DMS114 treated with DMSO at 0.1 percent for 48 hours (cell line): ENCODE data around the gene PDE8B.

Experiments used
- DNase-seq: peaks from one replicate; lab custom pipeline; 2025; ENCODE audit not compliant: unreplicated experiment; lab: John Stamatoyannopoulos, UW

Gene PDE8B

DNA sequence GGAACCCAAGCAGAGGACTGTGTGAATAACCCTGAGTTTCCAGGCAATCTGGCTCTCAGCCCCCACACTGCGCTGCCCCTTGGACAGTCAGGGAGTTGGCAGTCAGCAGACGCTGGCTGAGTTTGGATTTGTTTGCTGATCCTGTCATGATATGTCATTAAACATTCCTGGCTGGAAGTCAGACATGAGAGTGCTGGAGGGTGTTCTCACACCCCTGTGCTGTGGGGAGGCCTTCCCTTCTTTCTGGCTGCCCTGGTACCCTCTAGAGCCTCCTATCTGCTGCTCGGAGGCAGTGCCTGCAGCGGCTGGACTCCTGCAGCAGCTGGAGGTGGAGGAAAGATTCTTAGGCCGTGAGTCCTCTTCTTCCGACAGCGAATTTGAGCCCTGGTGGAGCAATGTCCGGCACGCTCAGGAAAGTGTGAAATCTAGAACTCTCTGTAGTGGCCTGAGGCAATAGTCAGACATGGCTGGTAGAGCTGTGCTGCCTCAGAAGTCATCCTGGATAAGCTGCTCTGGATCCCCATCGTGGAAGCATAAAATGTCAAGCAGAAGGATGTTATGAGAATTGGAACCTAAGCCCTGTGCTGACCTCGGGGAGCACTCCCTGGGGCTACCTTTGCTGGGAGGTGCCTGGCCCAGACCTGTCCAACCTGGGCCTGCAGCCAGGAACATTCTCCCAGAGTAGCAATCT, 72.0 kb downstream of the PDE8B start:
- no peak for DNase-seq

DNA sequence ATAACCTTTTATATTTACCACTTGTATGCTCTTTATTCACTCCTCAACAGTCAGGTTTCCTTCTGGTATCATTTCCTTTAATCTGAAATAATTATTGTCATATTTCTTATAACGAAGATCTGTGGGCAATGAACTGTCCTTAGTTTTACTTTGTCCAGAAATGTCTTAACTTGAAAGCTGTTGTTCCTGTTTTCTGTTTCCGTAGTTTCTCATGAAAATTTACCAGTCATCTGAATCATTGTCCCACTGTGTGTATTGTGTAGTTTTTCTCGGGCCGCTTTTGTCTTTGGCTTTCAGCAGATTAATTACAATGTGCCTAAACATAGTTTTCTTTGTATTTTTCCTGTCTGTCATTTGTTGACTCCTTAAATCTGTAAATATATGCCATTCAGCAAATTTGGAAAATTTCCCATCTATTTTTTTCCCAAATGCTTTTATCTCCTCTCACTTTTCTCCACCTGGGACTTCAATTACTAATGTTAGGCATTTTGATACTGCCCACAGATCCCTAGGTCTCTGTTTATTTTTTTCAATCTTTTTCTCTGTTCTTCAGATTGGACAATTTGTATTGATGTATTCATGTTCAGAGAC, 74.9 kb downstream of the PDE8B start:
- DNase-seq: no peak

DNA sequence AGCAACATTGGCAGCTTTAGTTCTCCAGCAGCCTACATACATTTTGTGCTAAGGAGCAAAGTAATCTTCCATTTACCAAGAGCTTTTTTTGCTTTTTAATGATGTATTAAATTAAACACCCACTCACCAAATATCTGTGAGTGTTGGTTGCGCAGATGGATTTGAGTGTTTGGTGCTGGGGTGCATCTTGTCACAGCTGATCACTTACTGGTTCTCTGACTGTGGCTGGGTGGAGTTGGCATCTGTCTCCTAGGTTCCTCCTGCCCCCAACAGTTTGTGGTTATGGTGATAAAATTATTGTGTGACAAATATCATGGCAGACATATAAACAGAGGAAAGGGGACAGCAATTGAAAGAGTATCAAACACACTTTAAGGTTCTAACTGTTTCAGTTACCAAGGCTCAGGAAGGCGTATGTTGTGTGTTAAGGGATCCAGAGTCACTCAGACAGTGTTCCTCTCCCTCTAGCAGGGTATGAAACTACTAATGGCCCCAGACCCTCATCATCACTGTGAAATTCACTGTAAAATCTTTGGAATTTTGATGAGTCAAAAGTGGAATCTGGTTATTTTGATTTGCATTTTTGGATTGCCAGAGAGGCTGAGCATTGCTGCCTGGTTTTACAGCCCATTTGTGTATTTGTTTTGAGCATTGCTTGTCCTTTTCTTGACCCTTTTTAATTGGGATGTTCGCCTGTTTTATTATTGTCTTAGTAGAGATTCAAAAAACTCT, 81.7 kb downstream of the PDE8B start:
- no peak for DNase-seq

DNA sequence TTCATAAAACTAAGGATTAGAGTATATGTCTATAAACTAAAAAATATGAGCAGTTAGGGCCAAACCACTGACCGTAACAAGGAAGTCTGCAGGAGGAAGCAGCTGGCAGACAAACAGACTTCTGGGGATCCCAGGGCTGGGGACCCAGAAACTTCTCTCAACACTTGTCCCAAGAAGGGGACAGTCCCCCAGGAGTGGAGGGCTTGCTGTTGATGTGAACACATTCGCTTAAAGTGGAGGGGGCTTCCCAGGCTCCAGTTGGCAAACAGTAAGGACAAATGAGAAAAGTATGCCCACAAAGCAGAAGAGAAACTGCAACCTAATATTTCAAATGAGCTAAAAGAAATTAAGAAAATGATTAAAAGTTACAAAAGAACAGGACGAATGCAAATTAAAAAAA, 83.7 kb downstream of the PDE8B start:
- DNase-seq: no peak

DNA sequence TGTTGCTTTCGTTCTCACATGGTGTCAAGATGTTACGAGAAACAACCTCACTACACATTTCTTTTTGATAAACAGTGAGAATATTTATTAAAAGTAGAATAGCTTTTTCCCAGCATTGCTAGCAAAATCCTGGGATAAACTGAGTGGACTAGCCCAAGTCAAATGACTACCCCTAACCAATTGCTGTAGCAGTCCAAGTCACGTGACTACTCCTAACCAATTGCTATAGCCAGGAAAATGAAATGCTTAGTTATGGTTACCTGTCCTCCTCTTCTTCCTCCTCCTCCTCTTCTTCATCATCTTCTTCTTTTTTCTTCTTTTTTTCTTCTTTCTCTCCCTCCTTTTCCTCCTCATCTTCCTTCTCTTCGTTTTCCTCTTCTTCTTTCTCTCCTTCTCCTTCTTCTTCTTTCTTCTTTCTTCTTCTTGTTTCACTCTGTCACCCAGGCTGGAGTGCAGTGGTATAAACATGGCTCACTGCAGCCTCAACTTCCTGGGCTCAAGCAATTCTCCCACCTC, 85.4 kb downstream of the PDE8B start:
- DNase-seq: no peak

DNA sequence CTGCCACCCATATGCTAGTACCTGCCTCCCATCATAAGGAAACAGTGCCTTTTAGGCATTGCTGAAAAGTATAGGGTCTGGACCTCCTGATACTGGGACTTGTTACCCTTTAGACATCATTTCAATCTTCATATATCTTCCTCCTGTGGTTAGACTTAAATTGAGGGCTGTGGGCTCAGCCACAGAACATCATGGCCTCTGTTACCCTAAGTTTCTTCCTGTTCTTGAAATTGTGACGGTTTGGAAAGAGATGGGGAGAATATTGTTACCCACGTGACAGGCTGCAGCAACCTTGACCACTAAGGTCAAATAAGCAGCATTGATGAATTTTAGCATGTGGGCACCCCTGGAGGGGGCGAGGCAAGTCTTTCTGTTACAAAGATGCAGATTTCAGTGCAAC, 87.7 kb downstream of the PDE8B start:
- DNase-seq: no peak

DNA sequence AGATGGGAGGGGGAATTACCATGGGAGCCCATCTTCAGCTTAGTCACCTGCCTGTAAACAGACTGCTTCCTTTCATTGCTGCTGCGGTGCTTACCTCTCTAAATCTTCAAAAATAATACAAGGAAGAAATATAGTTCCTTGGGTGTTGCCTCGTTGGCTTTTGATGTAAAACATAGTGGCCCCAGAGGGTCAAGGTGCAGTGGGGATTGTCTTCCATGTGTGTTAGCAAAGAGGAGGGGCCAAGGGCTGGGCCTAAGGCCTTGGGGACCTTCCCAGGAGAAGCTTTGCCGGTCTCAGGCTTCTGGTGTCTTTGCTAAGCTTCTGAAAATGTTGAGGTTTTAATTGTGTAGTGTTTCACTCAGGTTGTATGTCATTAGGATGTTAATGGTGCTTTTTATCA, 90.0 kb downstream of the PDE8B start:
- no peak for DNase-seq

DNA sequence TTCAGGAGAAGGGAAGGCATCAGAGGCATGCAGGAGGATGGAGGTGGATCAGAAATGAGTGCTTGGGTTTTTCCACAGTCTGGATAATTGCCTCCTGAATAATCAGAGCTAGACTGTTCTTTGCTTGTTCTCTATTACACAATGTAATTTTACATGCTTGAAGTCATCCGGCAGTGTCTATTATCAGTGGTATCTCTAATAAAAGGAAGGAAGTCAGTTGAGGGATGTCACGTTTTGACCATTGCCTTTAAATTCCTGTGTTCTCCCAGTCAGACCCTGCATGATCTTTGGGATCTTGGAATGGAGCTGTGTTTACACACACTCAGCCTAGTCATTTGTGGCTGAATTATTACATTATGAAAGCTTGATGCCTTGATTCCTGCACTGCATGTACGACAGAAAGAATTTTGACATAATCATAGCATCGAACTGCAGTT, 91.0 kb downstream of the PDE8B start:
- DNase-seq: no peak

DNA sequence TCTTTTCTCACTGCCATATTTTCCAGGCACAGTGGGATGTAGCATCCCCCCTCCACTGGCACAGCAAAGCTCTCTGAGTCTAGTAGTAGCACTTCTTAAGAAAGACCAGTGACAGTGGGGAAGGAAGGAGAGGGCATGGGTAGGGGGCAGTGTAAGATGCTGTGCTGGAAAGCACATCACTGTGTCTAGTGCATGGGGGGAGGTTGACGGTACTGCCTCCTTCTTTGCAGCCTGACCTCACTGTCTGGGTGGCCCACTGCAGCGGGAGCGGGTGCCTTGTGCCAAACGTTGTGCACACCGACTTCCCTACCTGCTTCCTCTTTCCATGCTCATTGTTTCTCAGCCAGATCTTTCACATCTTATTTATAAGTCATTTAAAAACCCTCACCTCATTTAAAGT, 91.8 kb downstream of the PDE8B start:
- DNase-seq: no peak

DNA sequence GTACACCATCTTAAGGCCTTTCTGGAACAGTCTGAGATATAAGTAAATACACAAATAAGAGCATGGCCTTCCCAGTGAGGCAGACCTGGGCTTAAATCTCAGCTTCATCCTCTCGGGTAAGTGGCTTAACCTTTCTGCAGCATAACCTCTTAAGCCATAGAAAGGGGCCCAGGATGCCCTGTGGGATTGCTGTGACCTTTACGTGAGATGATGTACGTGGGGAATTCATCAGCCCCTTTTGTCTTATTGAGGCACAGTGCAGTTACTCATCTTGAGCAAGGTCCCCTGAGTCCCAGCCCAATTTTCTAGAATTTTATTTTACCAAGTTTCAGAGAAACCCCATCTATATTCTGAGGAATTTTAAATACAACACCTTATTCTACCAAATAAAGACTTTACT, 92.2 kb downstream of the PDE8B start:
- DNase-seq: no peak

DNA sequence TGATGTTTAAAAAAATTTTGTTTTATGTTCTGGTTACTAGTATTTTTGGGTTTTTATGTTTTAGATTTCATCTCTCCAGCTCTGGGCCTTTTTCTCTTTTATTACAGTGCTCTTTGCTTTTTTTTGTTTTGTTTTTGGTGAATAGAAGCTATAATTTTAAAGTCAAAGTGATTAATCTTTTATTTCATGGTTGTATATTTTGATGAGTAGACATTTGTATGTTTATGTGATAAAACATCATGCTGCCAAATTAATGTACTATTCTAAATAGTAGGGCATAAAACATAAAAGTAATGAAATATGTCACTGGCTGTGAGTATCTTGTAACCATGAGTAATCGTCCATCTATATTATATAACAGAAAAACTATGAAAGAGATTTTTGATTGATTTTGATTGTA, 93.9 kb downstream of the PDE8B start:
- DNase-seq: no peak

DNA sequence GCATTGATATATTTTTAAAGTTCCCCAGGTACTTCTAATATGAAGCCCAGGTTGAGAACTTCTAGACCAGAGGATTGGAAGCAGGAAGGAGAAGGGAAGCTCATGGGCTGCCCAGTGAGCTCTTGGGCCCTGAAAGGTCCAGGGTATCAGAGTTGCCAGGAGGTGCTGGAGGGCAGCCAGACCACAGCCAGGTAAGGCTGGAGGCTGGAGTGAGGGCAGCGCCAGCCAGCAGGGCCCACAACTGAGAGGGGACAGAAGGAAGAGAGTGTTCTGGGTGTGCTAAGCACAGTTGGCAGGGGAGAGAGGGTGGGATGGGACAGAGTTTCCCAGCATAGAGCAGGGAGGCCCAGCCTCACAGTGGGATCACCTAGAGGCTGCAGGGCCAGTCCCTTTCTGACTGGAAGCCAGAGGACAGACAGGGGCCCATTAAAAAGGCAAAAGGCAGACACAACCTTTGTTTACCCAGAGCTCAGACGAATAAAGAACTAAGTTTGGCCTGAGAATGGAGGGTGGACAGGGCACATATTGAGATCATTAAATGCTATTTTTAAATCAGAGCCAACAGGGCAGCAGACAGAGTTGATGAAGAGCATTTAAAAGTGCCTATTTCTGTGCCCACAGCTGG, 94.9 kb downstream of the PDE8B start:
- no peak for DNase-seq

DNA sequence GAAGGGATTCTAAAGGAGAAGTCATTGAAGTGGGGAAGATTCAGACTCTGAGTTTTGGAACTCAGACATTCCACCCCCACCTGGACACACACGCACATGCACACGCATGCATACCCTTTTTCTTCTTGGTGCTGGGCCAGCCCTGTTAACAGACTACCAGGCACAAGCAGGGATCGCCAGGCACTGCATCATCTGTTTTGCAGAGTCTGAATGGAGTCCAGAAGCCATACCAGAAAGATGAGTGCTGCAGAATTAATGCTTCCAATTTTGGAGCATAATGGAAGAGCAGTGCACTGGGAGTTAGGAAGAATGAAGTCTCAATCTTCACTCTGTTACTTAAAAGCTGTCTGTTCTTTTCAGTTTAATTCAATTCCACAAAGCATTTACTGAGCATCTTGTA, 95.5 kb downstream of the PDE8B start:
- no peak for DNase-seq

DNA sequence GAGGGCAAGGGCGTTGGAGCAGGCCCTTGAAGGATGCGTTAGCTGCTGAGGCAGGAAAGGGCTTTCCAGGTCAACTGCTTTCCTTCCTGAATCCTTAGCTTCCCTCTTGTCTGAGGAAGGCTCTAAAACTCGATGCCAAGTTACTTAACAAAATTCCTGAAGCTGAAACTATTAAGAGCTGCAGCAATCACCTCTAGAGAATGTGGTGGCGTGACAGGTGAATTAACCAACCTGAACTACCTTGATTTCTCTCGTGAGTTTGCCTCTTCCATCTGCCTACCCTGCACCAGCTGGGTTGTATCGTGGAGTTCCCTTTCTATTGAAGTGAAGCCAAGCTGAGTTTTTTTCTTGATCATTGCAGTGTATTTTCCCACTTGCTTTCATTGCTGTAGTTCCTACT, 96.1 kb downstream of the PDE8B start:
- DNase-seq: no peak

DNA sequence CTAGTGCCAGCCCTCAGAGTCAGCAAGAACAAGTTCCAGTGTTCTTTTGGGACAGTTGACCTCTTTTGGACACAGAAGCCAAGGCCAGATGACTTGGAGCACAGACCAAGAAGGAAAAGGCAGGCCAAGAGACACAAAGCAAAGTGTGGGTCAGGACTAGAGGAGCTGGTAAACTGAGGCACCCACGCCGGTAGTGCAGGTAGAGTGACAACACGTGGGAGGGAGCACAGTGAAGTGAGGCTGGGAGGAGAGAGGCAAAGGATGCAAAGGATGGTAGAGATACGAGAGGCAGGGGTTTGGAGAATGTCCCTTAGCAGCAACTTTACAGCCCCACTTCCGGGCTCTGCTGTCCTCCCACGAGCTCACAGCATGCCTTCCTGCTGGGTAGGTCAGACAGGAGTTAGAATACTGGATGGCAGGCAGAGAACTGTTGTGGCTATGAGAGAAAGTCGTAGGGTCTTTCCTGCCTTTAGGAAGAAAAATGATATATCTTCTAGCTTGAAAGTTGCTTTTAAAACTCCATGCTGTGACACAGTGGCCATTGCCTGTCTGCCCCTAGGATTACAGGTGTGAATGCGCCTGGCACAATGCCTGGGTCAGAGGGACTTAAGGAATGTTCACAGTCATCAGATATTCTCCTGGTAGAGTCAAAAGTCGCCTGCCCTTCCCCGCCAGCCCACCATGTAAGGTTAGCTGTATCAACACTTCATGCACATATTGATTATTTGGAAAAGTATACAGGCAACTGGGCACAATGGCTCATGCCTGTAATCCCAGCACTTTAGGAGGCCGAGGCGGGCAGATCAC, 97.9 kb downstream of the PDE8B start:
- no peak for DNase-seq

DNA sequence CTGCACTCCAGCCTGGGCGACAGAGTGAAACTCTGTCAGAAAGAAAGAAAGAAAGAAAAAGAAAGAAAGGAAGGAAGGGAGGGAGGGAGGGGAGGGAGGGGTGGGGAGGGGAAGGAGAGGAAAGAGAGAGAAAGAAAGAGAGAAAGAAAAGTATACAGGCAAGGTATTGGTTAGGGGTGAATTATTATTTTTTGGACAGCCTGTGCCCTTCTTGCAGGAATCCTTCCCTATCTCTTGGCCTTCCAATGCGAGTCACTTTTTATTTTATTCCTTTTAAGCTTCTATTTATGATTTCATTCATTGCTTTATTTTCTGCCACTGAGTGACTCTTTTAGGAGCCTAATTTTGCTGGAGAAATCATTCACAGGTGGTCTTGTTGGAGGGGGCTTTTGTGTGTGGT, 98.7 kb downstream of the PDE8B start:
- no peak for DNase-seq

DNA sequence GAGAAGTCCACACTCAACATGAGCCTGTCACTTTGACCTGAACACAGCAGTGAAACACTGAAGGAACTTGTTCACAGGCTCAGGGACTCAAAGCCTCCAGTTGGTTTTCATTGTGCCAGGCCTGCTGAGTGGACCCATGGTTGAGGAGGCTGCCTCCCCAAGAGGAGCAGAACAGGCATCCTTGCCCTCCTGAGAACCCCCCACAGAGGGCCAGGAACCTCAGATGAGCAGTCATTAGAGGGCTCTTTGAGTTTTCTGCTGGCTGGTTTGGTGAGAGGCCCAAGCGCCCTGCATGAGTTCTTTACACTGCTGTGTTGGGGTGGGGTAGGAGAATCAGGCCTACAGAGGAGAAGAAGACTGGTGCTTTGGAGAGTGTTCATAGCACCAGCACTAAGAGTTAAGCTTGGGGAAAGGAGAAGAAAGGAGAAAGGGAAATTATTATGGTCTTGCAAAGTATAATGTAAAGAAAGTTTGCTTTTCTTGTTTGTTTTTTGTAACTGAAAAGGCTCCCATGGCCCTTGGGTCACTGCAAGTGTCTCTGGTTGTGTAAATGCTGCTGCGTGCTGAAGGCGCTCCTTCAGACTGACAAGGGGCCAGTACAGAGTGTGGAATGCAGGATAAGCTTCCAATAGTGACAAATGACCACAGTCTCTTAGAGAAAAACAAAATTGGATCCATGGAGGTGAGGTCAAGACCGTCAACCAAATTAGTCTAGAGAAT, 100.2 kb downstream of the PDE8B start:
- DNase-seq: no peak

DNA sequence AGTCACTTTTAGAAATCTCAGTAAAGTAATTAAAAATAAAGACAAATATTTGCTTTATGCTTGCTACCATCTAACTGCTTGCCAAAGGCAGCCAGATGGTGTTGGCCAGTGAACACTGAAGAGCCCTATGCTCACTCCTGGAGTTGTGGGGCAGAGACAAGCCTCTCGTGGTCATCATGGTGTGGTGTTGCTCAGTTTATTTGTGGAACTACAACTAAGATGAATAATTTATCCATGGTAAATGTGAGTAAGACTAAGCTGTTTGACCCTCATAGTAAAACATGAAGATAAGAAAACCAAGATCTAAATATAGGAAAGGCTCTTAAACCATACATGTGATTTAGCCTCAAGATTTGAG, 100.7 kb downstream of the PDE8B start:
- DNase-seq: no peak

DNA sequence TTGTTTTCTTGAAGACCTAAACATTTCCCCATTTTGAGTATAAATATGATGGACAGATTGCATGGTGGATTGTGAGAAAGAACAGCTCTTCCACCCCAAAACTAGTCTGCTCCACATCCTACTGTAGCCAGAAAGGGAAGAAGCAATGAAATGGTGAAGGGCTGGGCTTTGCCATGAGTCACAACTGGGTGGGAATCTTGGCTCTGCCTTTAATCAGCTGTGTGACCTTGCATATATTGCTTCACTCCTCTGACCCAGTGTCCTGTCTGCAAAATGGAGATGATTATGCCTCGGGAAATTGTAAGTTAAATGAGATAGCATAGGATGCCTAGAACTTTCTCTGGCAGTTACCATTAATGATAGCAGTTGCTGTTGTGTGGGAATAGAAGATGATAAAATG, 101.9 kb downstream of the PDE8B start:
- DNase-seq: no peak

DNA sequence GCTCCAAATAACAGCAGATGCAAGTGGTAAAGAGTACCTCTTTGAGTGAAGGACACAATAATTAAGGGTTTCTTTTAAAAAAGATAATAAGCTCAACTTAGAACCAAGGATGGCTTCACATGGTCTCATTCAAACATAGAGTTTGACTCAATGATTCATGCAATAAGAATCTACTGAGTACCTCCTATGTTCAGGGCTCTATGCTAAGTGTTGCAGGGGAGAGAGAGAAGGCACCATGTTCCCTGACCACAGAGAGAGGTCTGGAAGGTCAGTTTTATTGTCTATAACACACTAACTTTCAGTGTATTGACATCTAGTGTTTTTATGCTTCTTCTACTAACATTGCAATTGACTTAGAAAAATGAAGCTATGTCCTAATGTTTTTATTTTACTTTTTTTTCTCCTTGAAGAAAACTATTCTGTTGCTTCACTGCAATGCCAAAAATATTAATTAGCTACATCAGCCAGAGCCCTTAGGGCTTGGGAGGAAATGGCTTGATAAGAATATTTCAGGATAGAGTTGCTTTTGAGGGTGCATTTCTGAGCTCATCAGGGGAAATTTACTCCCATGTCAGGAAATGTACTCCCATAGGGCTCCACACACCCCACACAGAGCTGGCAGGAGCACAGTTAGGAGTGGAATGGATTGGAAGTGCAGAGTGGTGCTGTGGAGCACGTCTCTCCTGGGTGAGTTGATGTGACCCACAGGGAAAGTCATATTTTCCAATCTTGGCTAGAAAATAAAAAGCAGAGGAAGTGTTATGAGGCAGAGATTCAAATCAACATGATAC, 106.6 kb downstream of the PDE8B start:
- DNase-seq: no peak
